Measurements from ENCODE around the gene BDH1.
"Not testable (repeated sequence)": the region's sequence is repeated elsewhere in the genome, so short reads cannot be mapped to it uniquely, and the experiment has no call there.

BDH1 gene

DNA sequence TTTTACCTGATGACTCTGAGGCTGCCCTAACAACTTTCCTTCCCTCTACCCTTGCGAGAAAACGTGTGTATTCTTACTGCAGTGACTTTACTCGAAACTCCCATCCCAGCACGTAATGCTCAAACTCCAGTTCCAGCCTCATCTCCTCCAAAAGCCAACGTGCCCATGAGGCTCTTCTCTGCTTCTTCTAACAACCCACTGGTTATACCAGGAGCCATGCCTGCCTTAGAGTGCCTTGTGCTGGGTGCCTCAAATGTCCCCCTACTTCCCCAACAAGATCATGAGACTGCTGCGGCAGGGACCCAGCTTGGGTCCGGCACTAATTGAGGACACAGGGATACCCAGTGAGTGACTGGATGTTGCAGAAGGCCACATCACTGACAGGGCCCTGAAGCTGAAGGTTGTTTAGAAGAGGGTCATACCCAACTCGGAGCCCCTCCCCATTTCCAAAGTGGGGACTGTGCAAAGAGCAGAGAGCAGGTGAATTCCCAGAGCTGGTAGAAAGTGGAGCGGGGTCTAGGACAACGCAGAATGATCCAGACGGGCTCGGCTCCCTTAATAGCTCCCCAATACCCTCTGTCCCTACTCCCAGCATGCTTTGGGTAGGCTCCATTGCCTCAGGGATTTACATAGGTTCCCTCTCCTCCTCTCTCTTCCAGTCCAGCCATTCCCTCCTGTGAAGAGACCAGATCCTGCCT lies 71.4 kb downstream of the BDH1 start:
- no peak for DNase-seq

DNA sequence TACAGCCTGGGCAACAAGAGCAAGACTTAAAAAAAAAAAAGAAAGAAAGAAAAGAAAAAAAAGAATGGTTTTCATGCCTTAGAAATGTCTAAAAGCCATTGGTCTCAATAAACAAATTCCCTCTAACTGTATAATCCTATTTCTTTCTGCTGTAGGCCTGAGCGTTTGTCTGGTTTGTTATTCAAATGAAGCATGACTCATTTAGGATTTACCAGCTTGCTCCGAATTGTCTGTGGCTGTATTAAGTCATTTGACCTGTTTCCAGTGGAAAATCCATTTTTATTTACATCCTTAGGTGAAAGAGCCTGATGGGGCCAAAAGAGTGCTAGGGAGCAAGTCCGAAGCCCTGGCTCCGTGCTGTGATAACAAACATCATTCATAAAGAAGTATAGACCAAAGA lies 73.8 kb downstream of the BDH1 start:
- DNase-seq, result no peak

DNA sequence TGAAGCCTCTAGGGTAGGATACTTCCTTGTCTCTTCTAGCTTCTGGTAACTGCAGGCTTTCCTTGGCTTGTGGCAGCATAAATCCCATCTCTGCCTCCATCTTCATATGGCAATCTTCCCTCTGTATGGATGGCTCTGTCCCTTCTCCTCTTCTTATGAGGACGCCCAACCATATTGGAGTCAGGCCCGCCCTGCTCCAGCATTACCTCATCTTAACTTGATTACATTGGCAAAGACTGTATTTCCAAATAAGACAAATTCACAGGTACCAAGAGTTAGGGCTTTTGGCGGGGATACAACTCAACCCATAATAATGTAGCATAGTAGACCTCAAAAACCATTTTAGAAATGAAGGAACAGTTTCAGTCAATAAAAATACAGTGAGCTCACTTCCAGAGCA lies 75.4 kb downstream of the BDH1 start:
- no peak for DNase-seq

DNA sequence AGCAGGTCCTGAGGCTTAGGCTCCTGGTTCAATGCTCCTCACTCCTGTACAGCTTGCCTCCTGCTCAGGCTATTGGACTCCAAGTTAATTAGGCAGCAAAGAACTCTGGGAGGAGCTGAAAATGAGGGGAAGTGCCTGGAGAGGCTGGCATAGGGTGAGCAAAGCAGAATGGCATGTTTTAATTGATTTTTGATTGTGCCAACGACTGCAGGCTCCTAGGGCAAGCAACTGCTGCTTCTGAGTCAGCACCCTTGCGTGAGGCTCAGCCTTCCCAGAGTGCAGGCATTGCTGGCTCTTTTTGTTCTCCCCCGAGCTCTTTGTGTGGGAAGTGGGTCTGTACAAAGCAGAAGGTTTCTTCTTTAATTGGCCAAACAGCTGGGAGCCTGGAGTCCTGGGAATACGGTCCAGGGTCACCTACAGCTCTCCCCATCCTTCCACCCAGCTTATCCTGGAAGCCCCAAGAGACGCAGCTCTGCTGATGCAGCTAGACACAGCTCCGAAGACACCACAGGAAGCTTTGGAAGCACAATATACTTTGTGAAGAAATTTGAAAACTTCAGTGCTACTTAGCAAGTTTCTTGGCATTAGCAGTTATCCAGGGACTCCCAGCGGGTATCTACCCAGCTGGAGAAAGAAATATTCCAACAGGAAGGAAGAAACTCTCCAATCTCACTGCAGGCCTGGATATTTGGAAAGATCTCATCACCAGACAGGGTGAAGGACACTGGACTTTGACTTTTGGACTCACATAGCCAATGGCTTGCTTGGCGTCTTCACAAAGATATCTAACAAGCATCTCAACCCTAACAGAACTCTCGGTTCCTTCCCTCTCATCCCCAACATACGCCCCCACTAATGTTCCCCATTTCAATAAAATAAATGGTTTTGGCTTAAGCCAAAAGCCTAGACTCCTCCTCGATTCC lies 76.8 kb downstream of the BDH1 start:
- no peak for DNase-seq

DNA sequence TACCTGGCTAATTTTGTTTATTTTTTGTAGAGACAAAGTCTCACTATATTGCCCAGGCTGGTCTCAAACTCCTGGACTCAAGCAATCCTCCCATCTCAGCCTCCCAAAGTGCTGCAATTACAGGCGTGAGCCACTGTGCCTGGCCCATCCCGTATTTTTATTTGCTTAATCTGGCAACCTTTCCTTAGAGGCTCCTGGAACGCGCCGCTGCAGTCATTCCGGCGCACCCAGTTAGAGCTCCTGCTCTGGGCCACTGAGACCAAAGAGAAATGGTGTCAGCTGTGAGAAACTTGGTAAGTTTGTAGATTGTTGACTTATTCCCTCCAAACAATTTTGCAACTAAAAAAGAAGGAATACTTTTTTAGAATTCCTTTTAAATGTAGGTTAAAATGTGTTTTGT lies 78.0 kb downstream of the BDH1 start:
- DNase-seq, result not testable (repeated sequence)

DNA sequence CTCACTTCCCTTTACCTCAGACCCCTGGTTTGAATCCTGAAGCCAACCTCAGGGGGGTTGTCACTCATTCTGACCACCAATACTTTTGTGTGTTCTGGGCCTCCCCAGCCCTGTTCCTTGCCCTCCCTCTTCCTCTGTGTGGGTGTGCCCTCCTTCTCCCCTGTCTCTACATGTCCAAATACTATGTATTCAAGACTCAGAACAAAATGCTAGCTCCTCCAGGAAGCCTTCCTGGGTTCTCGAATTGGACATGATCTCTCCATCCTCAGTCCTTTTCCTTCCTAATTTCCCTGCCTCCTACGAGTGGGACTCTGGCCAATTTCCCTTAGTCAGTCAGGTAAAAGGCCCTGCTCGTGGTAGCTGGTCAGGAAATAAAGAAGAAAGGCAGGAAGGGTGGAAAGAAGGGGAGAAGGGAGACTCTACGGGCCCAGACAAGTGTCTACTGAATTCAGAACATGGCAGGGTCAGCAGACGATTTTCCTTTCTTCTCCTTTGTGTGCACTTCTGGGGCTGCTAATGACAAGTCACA lies 79.7 kb downstream of the BDH1 start:
- DNase-seq, result no peak

DNA sequence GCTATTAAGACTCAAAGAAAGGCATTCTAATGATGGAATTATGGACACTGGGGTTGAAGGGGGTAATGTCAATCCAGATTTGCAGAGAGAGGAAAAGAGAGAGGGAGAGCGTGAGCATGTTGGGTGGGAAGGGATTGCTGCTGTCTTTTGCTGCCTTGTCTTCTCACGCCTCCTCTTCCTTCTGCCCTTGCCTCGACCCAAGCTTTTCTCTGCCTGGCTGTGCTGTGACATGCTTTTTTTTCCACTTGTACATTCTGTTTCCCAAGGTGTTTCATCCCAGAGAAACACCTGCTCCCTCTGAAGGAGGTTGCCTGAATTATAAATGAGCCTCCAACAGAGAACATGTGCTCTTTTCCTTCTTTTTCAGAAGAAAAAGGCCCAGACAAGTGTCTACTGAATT lies 80.3 kb downstream of the BDH1 start:
- no peak for DNase-seq

DNA sequence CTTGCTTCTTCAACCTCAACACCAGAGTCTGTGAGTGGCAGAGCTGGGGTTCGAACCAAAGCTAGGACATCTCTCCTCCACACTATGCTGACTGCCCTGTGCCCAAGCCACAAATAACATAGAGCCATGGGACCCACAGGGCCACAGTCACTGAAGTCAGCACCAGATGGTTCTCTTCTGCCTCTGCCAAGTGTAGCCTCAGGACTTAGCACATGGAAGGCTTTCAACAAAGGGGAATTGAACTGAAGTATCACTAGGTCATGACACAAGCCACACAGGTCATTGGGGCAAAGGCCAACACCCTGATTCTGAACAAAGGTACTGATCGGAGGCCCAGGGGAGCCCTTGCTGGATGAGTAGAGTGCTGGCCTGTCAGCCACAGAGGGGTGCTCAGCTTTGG lies 83.6 kb downstream of the BDH1 start:
- DNase-seq, result no peak

DNA sequence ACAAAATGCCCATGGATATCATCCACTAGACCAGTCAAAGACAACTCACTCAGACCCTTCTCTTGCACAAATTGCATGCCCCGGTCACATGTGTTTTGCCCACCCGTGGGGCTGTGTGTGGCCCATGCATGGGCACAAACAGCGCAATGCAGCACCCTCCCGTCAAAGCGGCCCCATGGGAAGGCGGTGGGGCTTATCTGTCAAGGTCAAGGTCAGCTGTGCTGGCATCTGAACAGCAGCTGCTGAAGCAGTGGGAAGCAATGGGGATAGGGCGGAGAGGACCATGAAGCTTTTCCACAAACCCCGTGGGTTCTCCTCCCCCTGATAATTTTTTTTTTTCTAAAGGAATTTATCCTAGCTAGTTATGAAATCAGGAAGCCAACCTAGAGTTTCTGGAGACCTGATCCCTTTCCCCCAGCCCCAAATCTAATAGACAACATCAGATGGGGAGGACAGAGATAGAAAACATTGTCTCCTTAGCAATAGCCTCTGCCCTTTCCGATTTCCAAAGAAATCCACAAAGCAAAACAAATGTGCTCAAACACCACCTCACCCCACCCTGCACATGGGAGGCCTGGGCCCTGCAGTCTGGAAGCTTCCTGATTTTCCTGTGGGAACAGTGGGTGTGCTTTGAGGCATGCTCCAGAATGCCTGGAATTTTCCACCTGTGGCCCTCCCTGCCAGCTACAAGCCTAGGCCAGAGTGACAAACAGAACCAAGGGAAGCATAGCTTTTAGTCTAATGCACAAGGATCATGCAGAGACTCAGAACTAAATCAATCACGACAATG lies 84.4 kb downstream of the BDH1 start:
- no peak for DNase-seq

DNA sequence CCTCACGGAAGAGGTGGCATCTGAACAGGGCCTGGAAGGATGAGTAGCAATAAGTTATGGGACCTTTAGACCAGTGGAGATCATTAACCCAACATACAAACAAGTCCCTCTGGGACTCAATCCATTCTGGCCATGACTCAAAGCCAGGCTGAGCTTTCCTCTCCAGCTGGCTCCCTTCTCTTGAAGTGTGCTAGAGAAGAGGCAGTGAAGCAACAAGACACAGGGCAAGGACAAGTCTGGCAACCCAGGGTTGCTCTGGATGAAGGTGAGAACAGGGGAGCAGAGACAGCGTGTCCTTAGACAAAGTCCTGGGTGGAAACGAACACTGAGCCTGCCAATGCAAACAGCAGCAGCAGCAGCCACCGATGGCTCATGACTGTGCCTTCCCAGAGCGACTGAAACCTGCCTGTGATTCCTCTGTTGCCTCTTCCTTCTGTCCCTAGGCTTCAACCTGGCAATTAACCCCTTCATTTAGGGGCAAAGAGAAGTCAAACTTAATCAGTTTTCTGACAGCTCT lies 86.8 kb downstream of the BDH1 start:
- DNase-seq, result no peak

DNA sequence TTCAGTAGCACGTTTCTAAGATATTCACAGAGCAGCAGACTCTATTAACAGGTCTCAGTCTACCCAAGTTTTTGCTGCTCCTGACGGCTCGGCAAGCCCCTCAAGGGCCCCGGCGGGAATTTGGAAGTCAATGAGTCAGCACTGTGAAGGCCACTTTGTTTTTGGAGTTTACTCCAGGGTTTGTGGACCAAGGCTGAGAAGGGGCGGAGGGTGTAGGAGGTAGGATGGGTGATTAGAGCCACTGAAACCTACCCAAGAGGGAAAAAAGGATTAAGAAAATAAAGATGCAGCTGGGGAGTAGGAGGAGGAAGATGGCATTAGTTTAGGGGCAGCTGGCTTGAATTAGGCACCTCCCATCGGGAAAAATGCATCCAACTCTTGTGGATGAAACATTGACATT lies 87.6 kb downstream of the BDH1 start:
- no peak for DNase-seq

DNA sequence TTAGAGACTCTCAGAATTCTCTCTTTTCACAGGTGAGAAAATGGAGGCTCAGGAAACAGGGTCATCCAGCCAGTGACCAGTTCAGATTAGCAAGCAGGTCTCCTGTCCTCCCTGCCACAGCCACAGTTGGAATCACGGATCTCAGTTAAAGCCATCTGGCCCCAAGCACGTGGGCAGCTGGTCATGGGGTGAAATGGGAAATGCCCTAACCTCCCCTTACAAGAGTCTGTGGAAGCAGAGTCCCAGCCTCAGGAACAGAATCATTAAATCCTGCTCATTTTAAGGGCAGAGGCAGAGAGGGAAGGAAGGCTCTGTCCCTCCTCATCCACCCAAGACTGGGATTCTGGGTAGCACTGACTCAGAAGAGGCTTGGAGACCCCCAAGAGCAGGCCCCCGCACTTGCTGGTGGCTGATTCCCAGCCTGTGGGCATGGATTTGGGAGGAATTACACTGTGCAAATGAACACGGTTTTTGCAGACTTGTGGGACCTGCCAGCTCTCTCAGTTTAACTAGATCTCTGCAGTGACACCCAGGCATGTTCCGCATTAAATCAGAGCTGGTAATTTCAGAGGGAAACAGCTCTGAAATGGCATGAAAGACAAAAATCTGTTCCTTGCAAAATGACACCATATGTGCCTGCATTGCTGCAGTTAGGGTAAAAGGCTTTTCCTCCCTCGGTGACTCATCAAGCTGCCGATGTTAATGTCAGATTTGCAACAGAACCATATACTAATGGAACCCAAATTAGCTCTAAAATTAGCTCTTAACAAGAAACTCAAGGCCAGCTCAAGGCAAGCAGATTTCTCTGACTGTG lies 89.0 kb downstream of the BDH1 start:
- no peak for DNase-seq

DNA sequence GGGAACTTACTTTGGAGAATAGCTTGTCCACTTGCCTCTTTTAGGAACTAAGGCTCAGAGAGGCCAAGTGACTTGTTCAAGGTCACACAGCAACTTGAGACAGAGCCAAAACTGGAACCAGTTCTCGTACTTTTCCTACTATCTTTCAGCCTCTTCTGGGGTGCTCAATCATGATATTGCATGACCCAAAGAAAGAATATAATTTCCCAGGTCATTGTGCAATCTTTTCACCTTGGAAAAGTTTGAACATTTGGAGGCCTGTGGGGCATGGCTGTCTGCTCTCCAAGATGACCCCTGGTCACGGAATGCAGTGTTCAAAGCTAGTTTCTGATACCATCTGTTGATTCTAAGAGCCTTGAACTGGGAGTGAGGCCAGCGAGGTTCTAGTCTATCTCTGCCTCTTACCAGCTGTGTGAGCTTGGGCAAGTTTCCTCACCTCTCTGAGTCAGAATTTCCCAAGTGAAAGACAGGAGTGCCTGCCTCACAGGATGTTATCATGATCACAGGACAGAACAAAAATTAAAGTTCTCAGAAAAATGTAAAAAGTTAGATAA lies 89.7 kb downstream of the BDH1 start:
- no peak for DNase-seq

DNA sequence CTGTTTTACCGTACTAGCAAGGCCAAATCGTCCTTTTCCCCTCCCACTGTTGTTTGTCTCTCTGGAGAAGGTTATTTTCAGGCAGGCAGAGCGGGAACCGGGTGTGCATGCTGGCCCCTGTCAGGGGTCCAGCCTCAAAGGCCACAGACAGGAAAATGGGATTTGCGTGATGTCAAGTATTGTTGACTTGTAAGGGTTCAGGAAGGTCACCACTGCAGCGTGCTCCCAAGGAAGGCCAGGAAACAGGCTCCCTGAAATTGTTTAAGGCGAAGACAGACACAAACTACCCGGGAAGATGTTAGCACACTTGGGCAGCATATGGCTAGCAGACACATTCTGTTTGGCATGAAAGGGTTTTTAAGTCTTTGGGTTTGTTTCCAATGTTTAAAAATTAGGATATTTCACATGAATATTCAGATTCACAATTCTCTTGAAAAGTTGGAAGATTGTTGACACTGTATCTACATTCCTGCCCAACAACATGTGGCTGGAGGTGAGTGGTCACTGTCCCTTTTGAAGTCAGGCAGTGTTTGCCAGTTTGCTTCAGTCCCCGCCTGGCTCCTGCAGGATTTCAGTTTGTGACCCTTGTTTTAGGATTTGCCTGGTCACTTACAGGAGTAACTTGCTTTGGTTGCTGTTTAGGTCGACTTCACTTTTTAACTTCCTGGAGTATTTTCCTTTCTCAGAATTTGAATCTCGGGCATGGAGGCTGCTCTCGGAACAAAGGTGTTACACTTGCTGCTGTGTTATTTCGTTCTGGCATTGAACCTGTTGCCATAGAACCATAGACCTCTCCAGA lies 90.4 kb downstream of the BDH1 start:
- no peak for DNase-seq

DNA sequence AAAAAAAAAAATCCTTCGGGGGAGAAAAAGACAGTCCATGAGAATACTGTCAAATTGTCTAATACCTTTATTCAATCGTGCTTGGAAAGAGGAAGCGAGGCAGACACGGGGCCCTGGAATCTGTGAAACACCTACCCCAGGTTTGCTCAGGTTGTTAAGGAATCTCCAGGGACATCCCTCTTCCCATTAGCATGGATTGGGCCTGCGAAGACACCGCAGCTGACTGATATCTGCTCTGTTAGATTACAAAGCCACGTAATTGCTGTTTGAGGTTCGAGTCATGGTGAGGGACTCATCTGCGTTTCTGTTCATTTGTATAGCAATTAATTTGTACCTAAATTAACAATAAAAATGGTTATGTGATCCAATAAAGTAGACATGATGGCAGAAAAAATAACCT lies 91.0 kb downstream of the BDH1 start:
- no peak for DNase-seq

DNA sequence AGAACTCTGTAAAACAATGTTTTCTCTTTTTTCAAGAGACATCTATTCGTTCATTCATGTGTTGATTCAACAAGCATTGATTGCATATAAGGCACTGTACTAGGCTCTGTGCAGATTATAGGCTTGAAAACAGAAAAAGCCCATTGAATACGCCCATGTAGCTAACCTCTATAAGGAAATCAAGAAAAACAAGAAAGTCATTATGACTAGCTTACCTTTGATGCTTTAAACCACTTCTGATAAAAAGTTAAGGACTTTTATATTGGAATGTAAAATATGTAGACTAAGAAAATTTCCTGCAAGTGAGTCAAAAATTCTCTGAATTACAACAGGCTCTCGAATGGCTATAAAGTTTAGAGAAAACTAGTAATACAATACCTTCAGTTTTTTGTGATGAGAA lies 92.5 kb downstream of the BDH1 start:
- DNase-seq, result no peak

DNA sequence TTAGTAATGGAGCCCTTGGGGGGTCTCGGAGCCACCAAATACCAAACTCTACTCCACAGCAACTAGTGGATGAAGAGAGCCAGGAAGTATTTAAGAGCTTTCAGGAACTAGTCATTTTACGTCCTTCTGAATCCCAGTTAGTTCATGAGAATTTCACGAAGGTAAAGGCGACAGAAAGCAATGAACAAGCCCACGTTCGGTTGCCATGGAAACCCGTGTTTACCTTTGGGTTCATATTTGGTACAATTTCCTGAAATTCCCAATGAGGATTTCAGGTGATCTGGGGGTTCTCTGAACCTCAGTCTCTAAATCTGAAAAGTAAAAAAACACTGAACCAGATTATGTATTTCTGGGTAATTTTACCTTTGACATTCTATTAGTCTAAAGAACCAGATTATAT lies 93.0 kb downstream of the BDH1 start:
- no peak for DNase-seq

DNA sequence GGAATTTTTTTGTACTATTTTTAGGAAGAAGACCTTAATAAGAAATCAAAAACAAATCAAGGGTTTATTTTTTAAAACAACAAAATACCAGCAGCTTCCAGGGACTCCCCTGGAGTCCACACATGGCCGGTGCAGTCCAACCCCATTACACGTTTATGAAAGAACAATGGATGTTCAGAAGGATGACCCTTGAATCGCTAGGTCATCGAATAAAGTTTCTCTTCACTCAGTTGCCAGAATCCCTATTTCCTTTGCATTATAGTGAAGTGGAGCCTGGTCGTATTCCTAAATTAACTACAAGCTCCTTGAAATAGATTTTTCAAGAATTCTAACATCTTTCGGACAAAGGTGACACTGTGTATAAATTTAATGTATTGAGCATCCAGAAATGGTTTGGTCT lies 95.1 kb downstream of the BDH1 start:
- DNase-seq, result no peak

DNA sequence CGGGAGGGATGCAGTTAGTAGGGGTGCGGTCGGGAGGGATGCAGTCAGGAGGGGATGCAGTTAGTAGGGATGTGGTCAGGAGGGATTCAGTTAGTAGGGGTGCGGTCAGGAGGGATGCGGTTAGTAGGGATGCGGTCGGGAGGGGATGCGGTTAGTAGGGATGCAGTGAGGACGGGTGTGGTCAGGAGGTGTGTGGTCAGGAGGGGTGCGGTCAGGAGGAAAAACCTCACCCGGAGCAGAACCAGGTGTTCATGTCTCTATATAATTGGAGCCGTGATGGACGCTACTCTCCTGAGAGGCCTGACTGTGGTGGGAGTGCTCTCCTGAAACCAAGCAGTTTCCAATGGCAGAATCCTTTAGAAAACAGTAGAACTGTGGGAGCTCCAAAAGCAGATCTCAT lies 95.8 kb downstream of the BDH1 start:
- DNase-seq, result no peak
